Central memory CD4-positive, alpha-beta T cell (primary cell): ENCODE results near the gene WDR17.
"Not testable (repeated sequence)": the region's sequence is repeated elsewhere in the genome, so short reads cannot be mapped to it uniquely, and the experiment has no call there.

ENCODE experiments used
- DNase-seq: peaks from one replicate; pipeline ENCODE4 v3.0.0; 2022

Gene WDR17

DNA sequence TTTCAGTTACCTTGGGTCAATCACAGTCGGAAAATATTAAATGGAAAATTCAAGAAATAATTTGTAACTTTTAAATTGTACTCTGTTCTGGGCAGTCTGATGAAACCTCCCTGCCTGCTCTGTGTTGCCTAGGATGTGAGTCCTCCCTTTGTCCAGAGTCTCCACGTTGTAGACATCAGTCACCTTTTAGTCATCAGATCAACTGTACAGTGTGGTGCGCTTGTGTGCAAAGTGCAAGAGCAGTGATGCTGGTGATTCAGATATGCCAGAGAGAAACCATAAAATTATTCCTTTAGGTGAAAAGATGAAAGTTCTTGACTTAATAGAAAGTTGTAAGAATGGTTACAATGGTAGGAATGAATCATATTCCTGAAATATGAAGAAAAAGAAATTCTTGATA is 128.3 kb downstream of the WDR17 start:
- DNase-seq: no peak

DNA sequence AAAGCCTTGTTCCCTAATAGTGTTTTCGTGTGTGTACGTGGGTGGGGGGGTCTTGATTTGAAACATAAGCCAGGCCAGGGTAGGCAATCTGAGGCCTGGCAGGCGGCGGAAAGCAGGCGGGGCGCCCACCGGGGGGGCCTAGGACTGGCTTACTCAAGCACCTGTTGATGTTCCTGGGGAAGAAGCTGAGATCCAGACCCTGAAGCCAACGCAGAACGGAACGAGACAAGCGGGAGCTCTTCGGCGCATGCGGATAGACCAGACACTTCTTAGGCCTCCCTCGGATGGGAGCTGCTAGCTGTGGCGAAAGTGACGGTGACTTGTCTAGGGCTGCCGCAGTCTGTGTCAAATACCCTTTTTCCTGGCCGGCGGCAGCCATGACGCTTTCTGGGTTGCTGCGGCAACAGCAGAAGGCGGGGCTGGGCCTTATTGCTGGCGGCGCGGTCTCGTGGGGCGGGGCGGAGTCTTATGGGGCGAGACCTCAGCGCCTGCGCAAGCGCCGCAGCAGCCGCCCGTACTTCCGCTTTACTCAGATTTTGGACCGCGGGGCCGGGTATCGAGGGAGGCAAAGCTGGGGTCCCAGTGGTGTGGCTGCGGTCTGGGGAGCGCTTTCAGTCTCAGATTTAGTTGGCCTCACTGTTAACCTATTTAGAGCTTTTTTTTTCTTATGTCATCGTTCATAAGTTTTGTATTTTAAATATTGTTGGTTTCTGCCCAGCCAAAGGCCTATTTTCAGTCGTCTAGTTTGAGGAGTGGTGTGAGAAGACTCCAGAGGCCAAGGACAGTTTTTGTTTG is 129.7 kb downstream of the WDR17 start, which contains the start of gene SPATA4:
Gene SPATA4, minus strand, starts transcription at position 402 of the 795 bp plus-strand sequence. Its CDS starts 23 bp downstream, at position 379.
- peak; percentile 90 for DNase-seq

DNA sequence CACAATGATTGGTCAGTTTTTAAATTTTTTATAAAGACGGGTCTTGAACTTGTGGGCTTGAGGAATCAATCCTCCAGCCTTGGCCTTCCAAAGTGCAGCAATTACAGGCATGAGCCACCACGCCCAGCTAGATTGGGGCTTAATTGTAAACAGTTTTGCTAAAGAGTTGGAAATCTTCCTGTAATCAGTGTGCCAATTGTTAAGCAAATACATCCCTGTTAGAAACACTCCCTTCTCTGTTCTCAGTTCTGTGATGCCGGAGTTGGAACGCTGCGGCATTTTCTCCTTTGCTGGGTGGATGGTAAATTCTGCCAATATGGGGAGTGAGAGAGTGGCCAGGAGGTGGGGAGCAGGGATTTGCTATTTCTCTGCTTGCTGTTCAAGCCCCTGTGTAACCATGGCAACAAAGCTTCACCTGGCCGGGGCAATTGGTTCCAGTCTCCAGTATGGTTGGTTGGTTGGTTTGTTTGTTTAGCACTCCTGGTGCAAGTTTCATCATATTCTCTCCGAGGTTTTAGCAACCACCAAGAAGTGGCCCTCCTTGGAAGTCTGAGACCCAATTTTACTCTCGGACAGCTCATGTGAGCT is 132.8 kb downstream of the WDR17 start:
- no peak for DNase-seq

DNA sequence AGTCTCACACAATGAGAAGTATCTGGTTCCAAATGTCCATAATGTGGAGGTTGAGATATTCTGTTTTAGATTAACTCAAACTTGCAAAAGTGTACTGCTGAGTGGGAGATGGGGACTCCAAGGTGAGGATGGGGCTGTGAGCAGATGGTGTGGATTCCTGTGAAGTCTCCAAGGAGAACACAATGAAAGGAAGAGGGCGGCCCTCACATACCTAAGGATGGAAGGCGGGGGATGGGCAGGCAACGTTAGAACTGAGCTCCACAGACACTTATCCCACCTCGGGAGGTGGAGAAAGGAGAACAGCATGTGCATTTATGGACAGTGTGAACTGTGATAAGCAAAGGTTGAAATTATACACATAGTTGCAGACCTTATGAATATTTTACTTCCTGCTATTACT is 139.7 kb downstream of the WDR17 start:
- no peak for DNase-seq

DNA sequence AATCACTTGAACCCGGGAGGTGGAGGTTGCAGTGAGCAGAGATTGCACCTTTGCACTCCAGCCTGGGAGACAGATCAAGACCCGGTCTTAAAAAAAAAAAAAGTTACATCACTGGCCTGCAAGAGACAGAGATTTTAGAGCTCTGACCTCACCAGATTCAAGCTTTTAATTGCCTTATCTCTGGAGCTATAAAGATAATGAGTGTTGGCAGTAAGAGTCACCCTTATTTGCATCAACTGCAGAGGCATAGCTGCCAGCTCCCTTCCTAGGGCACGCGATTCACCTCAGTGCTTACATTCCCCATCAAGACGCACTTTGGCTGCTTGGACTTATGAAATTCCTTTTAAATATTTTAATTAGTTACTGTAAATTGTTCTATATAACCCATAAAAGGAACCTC is 142.2 kb downstream of the WDR17 start:
- no peak for DNase-seq

DNA sequence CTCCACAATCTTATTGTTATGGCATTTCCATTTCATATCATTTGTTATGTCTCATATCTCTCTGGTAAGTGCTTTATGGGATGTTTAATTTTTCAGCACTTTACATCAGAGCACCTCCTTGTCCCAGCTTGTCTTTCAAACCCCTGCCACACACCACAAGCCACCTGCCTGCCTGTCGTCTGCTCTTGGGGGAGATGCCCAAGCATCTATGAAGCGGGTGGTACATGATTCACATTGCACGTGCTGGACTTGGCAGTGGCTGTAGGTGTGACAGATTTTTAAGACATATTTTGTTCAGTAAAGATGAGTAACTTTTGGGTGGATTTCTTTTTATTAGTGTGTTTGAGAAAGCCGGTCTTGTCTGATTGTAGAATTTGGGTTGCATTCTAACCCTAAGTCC is 143.9 kb downstream of the WDR17 start:
- no peak for DNase-seq

DNA sequence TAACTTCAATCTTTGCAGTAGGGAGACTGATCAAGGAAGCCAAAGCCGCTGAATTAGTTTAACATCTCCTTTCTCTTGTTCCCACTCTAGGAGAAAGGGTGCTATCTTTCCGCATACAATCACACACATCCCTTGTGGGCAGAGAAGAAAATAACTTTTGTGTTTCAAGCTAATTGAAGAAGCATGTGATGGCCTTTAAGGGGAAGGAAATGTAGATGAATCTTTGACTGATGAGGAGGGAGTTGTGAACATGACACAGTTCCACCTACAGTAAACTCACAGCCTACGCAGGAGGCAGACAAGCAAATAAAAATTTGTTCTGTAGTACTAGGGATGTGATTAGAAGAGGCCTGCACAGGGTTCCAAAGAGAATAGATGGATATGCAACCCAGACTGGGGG is 144.5 kb downstream of the WDR17 start:
- DNase-seq: no peak

DNA sequence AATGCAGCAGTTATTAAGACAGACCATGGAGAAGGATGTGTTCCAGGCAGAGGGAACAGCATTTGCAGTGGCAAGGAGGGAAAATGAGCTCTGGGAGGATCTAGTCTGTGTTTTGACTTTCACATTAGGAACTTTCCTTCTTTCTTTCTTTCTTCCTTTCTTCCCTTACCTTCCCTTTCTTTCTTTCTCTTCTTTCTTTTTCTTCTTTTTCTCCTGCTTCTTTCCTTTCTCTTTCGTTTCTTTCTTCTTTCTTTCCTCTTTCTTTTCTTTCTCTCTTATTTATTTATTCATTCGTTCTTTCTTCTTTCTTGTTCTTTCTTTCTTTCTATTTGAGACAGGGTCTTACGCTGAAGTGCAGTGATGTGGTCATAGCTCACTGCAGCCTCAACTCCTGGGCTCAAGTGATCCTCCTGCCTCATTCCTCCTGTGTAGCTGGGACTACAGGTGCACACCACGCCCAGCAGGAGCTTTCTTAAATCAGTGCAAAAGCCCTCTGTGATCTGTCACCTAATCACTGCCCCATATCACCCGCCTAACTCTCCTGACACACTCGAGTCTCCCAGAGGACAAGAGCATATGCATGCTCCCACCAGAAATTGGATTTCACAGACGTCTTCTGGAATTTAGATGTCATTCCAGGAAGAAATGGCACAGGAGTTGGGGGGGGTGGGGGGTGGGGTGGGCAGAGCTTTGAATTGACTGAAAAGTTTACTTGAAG is 145.1 kb downstream of the WDR17 start:
- no peak for DNase-seq

DNA sequence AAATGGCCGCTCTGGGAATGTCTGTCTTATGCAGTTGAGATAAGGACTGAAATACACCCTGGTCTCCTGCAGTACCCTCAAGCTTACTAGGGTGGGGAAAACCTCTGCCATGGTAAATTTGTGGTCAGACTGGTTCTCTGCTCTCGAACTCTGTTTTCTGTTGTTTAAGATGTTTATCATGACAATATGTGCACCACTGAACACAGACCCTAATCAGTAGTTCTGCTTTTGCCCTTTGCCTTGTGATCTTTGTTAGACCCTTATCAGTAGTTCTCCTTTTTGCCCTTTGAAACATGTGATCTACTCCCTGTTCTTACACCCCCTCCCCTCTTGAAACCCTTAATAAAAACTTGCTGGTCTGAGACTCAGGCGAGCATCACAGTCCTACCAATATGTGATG is 146.7 kb downstream of the WDR17 start:
- not testable (repeated sequence) for DNase-seq

DNA sequence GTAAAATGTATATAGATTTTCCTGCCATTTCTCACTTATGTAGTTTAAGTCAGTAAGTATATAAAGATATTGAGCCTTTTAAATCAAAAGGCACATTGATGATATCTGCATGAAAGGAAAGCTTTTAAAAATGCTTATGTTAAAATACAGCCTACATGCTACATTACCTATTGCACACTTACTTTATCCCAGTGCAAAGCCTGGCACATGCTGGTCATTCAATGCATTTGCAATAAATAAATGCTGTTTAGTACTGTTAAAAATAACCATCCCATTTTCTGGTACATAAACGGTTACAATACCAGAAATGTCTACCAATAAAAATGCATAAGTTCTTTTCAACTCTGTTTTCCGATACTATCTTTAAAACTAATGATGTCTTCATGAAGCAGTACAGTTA is 151.9 kb downstream of the WDR17 start:
- DNase-seq: no peak

DNA sequence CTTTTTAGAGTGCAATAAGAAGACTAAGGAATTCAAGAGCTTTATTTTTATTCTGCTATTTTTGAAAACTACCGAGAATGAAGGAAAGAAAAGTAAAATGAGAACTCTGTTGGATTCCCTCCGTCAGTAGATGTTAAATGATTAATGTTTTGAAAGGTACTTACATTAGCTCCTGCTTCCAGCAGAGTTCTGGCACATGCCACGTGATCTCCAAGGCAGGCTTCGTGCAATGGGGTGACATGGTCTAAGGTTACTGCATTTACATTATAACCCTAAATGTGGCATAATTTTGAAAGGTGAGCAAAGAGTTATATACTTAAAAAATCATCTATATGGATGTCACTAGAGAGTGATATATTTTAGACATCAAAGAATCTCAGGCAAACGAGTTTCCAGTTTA is 156.5 kb downstream of the WDR17 start:
- no peak for DNase-seq

DNA sequence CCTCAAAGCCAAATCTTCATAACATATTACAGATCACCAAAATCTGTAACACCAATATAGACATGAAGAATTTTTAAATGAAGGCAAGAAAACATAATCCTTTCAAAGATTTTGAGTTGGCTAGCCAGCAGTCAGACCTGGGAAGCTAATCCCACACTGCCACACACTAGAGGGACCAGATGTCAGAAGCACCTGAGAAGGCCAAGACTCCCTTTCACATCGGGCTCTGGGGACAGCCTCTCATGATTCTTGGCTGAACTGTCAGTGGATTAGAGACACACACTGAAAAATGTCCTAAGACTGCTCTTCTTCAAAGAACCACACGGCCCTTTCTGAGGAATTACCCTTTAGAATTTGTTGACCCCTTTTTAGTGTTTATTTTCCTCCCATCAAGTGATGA is 157.9 kb downstream of the WDR17 start:
- DNase-seq: no peak

DNA sequence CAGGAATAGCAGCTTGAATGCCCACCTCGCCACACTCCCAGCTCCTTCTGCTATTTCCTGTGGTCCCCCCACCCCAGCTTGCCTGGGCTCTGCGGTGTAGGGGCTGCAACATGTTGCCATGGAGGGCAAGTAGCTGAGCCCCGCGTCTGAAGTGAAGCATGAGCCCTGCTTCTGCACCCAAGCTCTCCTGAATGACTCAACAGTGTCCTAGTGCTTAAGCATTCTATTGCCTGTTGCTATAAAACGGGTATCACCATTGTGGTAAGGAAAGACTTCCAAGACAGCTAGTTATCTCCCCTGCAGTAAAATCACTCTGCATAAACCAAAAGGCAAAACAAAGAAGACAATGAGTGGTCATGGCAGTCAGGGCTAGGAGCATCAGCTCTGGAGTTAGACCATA is 161.1 kb downstream of the WDR17 start:
- no peak for DNase-seq

DNA sequence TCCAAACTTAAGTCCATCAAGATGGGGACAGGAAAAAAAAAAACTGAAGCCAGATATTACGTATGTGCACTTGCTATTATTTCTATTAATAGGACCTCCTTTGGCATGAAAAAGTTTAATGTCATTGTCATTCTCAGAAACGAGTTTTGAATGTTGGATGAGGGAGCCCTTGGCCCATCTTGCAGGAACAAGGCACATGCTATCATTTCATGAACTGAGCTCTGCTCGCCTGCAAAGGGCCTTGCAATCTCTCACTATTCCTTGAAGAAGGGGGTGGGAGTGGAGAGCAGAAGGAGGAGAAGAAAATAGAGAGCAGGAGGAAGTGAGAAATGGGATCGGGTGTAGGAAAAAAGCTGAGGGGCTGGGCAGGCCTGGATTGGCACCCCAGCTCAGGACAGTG is 164.0 kb downstream of the WDR17 start:
- DNase-seq: no peak
